Nephron (organoid): ENCODE data around the gene CD6.

Experiments used
- H3K27ac Mint-ChIP-seq, 3 experiments: 2 replicates each; pipeline ENCODE4 v1.8.0; 2020; ENCODE audit warnings: mixed read lengths in 3 of 3, mild to moderate bottlenecking in 2 of 3, moderate library complexity in 1 of 3
- H3K27me3 Mint-ChIP-seq: 2 replicates; pipeline ENCODE4 v1.8.0; 2021; ENCODE audit warnings: low read depth, mild to moderate bottlenecking, moderate library complexity, mixed read lengths
- H3K36me3 Mint-ChIP-seq: 2 replicates; pipeline ENCODE4 v1.8.0; 2020; ENCODE audit warnings: low read depth, mixed read lengths
- H3K4me1 Mint-ChIP-seq: 2 replicates; pipeline ENCODE4 v1.8.0; 2020; ENCODE audit warnings: mixed read lengths
- H3K4me3 Mint-ChIP-seq, 3 experiments: 2 replicates each; pipeline ENCODE4 v1.8.0; 2020; ENCODE audit warnings: mild to moderate bottlenecking in 3 of 3, mixed read lengths in 3 of 3, moderate library complexity in 2 of 3
- H3K9me3 Mint-ChIP-seq: 2 replicates; pipeline ENCODE4 v1.8.0; 2020; ENCODE audit warnings: mixed read lengths
- TF ChIP-seq, protein P1 (sequence below), 3 experiments: fragments of 200-600 bp; sonication (generic); IDR thresholded peaks; one replicate each; pipeline ENCODE4 v1.5.0; 2021; ENCODE audit warnings: antibody characterized with exemption in 3 of 3; ENCODE audit not compliant: unreplicated experiment in 3 of 3

Gene CD6

DNA sequence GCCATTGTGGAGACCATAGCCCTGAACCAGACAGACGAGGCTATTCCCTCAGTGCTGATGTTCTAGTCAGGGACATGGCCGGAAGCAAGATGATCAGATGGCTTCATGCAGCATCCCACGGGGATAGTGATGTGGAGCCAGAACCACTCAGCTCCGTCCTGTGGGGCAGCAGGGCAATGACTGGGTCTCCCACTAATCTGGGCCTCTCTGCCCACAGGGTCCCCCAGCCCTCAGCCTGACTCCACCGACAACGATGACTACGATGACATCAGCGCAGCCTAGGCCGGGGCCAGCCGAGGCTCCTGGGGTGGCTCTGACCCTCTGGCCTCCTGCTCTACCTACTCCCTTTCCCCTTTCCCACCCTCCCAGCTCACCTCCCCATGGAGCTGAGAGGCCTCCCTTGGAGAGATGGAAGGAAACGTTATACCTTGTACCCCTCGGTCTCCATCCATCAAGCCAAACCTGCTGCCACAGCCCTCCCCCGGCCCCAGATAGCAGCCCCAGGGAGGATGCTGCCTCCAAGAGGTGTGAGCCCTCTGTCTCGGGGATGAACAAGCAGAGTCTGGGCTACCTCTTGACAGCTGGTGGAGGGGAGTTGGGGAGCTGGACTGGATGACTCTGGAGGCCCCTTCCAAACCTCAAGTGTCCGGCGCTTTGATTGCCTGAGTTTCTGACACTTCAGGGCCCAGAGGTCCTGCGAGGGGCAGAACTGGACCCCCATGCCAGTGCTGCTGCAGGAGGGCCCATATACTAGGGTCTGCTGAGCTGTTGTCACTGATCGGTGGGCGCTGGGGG lies 47.8 kb downstream of the CD6 start:
- Mint-ChIP-seq H3K27ac (no peak overlapping the region), H3K36me3 (no peaks in the 10 kb centered on the region), H3K4me3 (no peak overlapping the region), H3K4me1 (no peaks in the 10 kb centered on the region), H3K9me3 (no peaks in the 10 kb centered on the region), H3K27me3 (peaks cover 30% of the 10 kb centered on the region)
- TF ChIP-seq, protein P1, sequence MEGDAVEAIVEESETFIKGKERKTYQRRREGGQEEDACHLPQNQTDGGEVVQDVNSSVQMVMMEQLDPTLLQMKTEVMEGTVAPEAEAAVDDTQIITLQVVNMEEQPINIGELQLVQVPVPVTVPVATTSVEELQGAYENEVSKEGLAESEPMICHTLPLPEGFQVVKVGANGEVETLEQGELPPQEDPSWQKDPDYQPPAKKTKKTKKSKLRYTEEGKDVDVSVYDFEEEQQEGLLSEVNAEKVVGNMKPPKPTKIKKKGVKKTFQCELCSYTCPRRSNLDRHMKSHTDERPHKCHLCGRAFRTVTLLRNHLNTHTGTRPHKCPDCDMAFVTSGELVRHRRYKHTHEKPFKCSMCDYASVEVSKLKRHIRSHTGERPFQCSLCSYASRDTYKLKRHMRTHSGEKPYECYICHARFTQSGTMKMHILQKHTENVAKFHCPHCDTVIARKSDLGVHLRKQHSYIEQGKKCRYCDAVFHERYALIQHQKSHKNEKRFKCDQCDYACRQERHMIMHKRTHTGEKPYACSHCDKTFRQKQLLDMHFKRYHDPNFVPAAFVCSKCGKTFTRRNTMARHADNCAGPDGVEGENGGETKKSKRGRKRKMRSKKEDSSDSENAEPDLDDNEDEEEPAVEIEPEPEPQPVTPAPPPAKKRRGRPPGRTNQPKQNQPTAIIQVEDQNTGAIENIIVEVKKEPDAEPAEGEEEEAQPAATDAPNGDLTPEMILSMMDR (IDR thresholded peaks at IDR 0.05; ENCODE audit: unreplicated experiment in 3 of 3), result no peak

DNA sequence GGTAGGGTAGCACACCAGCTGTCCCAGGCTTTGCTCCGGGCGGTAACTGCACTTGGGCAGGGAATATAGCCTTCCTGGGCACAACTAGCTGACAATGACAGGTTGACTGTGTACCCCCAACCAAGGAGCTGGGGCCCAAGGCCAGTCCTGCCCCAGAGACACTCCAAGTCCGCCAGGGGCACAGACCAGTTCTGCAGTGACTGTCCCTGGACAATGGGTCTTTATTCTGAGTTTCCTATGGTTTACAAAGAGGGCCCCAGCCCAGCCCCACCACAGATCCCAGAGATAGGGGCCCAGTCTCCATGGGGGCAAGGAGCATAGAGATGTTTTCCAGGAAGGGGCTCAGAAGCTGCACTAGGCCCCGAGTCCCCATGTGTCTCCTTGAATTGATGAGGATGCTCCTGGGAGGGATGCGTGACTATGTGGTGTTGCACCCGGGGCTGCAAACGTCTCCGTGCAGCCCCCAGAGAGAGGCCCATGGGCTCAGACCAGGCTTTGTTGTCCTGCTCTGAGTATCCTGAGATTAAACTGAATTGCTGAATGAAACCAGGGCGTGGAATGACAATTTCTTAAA lies 48.4 kb downstream of the CD6 start:
- H3K27me3 Mint-ChIP-seq, result peaks cover 29% of the 10 kb centered on the region
- TF ChIP-seq, protein P1 (IDR thresholded peaks at IDR 0.05; ENCODE audit: unreplicated experiment in 3 of 3), result no peak
- H3K4me3 Mint-ChIP-seq, result no peak overlapping the region
- H3K9me3 Mint-ChIP-seq, result no peaks in the 10 kb centered on the region
- no peaks in the 10 kb centered on the region for H3K4me1 Mint-ChIP-seq
- H3K27ac Mint-ChIP-seq, result no peak overlapping the region
- no peaks in the 10 kb centered on the region for H3K36me3 Mint-ChIP-seq

DNA sequence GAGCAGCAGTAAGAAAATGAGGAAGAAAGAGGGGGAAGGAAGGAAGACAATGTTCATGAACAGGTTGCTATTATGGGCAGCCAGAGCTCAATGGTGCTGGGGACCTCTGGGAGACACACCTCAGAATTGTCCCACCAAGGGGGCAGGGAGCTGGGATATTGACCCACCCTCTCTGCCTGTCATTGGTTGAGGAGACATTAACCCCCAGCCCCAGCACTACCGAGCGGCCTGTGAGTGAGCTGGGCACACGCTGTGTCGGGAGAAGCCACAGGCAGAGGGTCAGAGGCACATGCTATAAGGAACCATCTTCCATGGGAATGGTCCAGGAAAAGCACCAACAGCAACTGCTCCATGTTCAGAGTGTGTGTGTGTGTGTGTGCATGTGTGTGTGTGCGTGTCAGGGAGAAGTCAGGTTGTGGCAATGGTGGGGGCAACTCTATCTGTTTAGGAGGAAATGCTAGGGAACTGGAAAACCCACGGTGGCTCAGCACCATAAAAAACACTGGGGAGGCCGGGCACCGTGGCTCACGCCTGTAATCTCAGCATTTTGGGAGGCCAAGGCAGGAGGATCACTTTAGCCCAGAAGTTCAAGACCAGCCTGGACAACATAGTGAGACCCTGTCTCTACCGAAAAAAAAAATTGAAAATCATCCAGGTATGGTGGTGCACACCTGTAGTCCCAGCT lies 49.2 kb downstream of the CD6 start:
- H3K27ac Mint-ChIP-seq, result no peak overlapping the region
- H3K9me3 Mint-ChIP-seq, result no peaks in the 10 kb centered on the region
- H3K36me3 Mint-ChIP-seq, result no peaks in the 10 kb centered on the region
- no peak overlapping the region for H3K4me3 Mint-ChIP-seq
- peaks cover 26% of the 10 kb centered on the region for H3K27me3 Mint-ChIP-seq
- TF ChIP-seq, protein P1 (IDR thresholded peaks at IDR 0.05; ENCODE audit: unreplicated experiment in 3 of 3), result no peak
- H3K4me1 Mint-ChIP-seq, result no peaks in the 10 kb centered on the region

DNA sequence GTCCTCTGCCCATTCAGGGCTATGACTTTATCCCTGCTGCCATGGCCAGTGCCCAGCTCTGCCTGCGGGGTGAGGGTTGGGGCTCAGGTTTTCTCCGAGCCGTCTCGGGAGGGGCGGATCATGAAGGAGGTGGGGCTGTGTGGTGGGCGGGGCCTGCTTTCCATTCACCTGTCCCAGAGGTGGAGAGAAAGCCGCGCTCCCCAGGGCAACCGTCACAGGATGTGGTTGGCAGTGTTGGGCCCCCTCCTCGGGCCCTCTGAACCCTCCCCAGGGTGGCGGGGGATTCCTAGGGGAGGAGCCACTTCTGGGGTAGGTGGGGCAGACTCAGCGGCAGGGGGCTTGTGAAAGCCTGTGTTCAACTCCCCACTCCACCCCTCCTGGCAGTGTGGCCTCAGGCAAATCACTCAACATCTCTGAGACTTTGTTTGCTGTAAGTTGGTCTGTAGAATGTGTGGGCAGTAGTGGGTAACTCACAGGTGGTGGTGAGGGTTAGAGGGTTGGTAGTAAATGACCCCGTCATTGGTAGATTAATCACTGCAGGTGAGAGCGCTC lies 50.3 kb downstream of the CD6 start:
- no peaks in the 10 kb centered on the region for H3K36me3 Mint-ChIP-seq
- H3K9me3 Mint-ChIP-seq, result no peaks in the 10 kb centered on the region
- H3K27me3 Mint-ChIP-seq, result peaks cover 26% of the 10 kb centered on the region
- no peak overlapping the region for H3K4me3 Mint-ChIP-seq
- TF ChIP-seq, protein P1 (IDR thresholded peaks at IDR 0.05; ENCODE audit: unreplicated experiment in 3 of 3), result no peak
- no peaks in the 10 kb centered on the region for H3K4me1 Mint-ChIP-seq
- H3K27ac Mint-ChIP-seq, result no peak overlapping the region

DNA sequence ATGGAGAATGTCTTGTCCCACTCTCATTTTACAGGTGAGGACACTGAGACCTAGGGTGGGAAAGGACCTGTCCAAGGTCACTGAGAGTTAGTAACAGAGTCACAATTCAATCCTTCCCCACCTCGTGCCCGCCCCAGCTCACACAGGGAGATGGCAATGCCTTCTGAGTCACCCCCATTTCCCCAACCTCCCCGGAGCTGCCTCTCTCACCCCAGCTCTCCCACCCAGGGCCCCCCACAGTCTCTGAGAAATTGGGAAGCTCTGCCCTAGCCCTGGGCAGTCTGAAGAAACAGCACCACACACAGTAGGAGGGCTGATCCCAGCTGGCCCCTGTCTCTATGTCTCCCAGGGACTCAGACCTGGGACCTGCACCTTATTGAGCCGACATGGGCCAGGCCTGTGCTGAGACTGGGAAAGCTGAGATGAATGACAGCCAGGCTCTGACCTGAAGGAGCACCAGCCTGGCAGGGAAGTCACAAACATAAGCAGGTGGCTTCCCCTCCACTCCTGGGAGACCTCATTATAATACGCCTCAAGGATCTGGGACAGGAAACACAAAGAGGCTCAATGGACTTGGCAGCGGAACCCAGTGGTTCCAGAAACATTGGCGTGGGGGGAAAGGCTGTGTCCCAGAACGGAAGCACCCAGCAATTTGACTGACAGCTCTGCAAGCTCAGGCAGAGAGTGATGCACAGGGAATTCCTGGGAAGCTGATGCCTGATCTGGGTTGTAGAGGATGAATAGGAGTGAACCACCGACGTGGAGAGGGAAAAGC lies 51.0 kb downstream of the CD6 start:
- TF ChIP-seq, protein P1 (IDR thresholded peaks at IDR 0.05; ENCODE audit: unreplicated experiment in 3 of 3), result no peak
- Mint-ChIP-seq H3K4me3 (no peak overlapping the region), H3K4me1 (peaks cover 6% of the 10 kb centered on the region), H3K27me3 (peaks cover 32% of the 10 kb centered on the region), H3K27ac (no peak overlapping the region), H3K36me3 (no peaks in the 10 kb centered on the region), H3K9me3 (no peaks in the 10 kb centered on the region)
